H9 (cell line): ENCODE data around the gene RGS8. TPM values are rescaled to one million over a fixed set of nuclear protein-coding genes. Genes with fewer than 3 reads are reported as not detected.

Source experiments
- DNase-seq: peaks from one replicate; pipeline ENCODE4 v3.0.0-alpha.2; 2017
- H2AFZ ChIP-seq: one replicate; pipeline ENCODE4 v1.6.1; 2013; ENCODE audit warnings: mild to moderate bottlenecking, low read length, control low read depth, moderate library complexity
- H2AK5ac ChIP-seq: 2 replicates; pipeline ENCODE4 v1.6.1; 2013; ENCODE audit warnings: low read length, control low read depth, mixed read lengths; ENCODE audit not compliant: insufficient read length
- H2BK120ac ChIP-seq: one replicate; pipeline ENCODE4 v1.6.1; 2013; ENCODE audit warnings: low read depth, mild to moderate bottlenecking, low read length, control low read depth, inconsistent platforms; ENCODE audit not compliant: poor library complexity, severe bottlenecking
- H2BK12ac ChIP-seq: 2 replicates; pipeline ENCODE4 v1.6.1; 2013; ENCODE audit warnings: low read length, control low read depth, mixed read lengths, low read depth; ENCODE audit not compliant: insufficient read length
- H2BK15ac ChIP-seq: 2 replicates; pipeline ENCODE4 v1.6.1; 2013; ENCODE audit warnings: low read depth, low read length, control low read depth
- H2BK20ac ChIP-seq: one replicate; pipeline ENCODE4 v1.6.1; 2013; ENCODE audit warnings: low read depth, mild to moderate bottlenecking, low read length, control low read depth, inconsistent platforms; ENCODE audit not compliant: poor library complexity, severe bottlenecking
- H2BK5ac ChIP-seq: 2 replicates; pipeline ENCODE4 v1.6.1; 2013; ENCODE audit warnings: low read length, control low read depth, mixed read lengths; ENCODE audit not compliant: insufficient read length
- H3K14ac ChIP-seq: 2 replicates; pipeline ENCODE4 v1.6.1; 2013; ENCODE audit warnings: low read length, control low read depth; ENCODE audit not compliant: insufficient read depth
- H3K18ac ChIP-seq: 2 replicates; pipeline ENCODE4 v1.6.1; 2013; ENCODE audit warnings: low read depth, mild to moderate bottlenecking, mixed read lengths, low read length, control low read depth; ENCODE audit not compliant: insufficient read length
- H3K23ac ChIP-seq: 2 replicates; pipeline ENCODE4 v1.6.1; 2013; ENCODE audit warnings: low read length, control low read depth, mixed read lengths, low read depth; ENCODE audit not compliant: insufficient read length
- H3K23me2 ChIP-seq: 2 replicates; pipeline ENCODE4 v1.6.1; 2013; ENCODE audit warnings: low read depth, mild to moderate bottlenecking, mixed read lengths, low read length, control low read depth; ENCODE audit not compliant: insufficient read length, poor library complexity, severe bottlenecking
- H3K27ac ChIP-seq: 2 replicates; pipeline ENCODE4 v1.5.1; 2013; ENCODE audit warnings: low read length, control low read depth, mixed read lengths, low read depth; ENCODE audit not compliant: insufficient read length
- H3K27me3 ChIP-seq: 2 replicates; pipeline ENCODE4 v1.6.1; 2013; ENCODE audit warnings: low read length, control low read depth, inconsistent platforms; ENCODE audit not compliant: insufficient read depth
- H3K4ac ChIP-seq: 2 replicates; pipeline ENCODE4 v1.6.1; 2013; ENCODE audit warnings: low read depth, mild to moderate bottlenecking, control low read depth, inconsistent platforms, low read length, moderate library complexity
- H3K4me1 ChIP-seq: 2 replicates; pipeline ENCODE4 v1.6.1; 2013; ENCODE audit warnings: low read length, control low read depth, inconsistent platforms; ENCODE audit not compliant: insufficient read depth
- H3K4me2 ChIP-seq: 2 replicates; pipeline ENCODE4 v1.6.1; 2013; ENCODE audit warnings: low read length, control low read depth, mixed read lengths; ENCODE audit not compliant: insufficient read length, insufficient read depth
- H3K56ac ChIP-seq: 2 replicates; pipeline ENCODE4 v1.6.1; 2013; ENCODE audit warnings: low read depth, mild to moderate bottlenecking, mixed read lengths, low read length, control low read depth; ENCODE audit not compliant: insufficient read length
- H3K79me1 ChIP-seq: 2 replicates; pipeline ENCODE4 v1.6.1; 2013; ENCODE audit warnings: low read depth, mild to moderate bottlenecking, moderate library complexity, low read length, control low read depth, inconsistent platforms; ENCODE audit not compliant: insufficient read depth, poor library complexity, severe bottlenecking
- H3K79me2 ChIP-seq: 2 replicates; pipeline ENCODE4 v1.6.1; 2013; ENCODE audit warnings: low read length, control low read depth, inconsistent platforms; ENCODE audit not compliant: insufficient read depth
- H3K9ac ChIP-seq: 2 replicates; pipeline ENCODE4 v1.6.1; 2013; ENCODE audit warnings: low read length, control low read depth, mixed read lengths; ENCODE audit not compliant: insufficient read length; ENCODE audit errors: extremely low read depth
- H3K9me3 ChIP-seq: one replicate; pipeline ENCODE4 v1.6.1; 2013; ENCODE audit warnings: low read depth, low read length, inconsistent platforms; ENCODE audit not compliant: control insufficient read depth
- H3T11ph ChIP-seq: one replicate; pipeline ENCODE4 v1.6.1; 2013; ENCODE audit warnings: mild to moderate bottlenecking, low read length, control low read depth, inconsistent platforms
- H4K20me1 ChIP-seq: one replicate; pipeline ENCODE4 v1.6.1; 2013; ENCODE audit not compliant: control insufficient read depth, insufficient read length, insufficient read depth
- H4K5ac ChIP-seq: 2 replicates; pipeline ENCODE4 v1.6.1; 2013; ENCODE audit warnings: low read depth, mild to moderate bottlenecking, mixed read lengths, low read length, control low read depth; ENCODE audit not compliant: insufficient read length
- H4K8ac ChIP-seq: replicated peaks from 2 replicates; pipeline ENCODE4 v1.6.1; 2013; ENCODE audit warnings: low read length, control low read depth, mixed read lengths, low read depth; ENCODE audit not compliant: insufficient read length
- H4K91ac ChIP-seq: 2 replicates; pipeline ENCODE4 v1.6.1; 2013; ENCODE audit warnings: low read depth, mild to moderate bottlenecking, moderate library complexity, mixed read lengths, low read length, control low read depth; ENCODE audit not compliant: insufficient read length
- H3K27ac Mint-ChIP-seq, 3 experiments: 2 replicates in 2 of 3; 3 replicates in 1 of 3; pipeline ENCODE4 v1.8.0; 2020 to 2021; ENCODE audit warnings: mixed read lengths in 3 of 3, mild to moderate bottlenecking in 1 of 3, moderate library complexity in 1 of 3
- H3K27me3 Mint-ChIP-seq: 2 replicates; pipeline ENCODE4 v1.8.0; 2021; ENCODE audit warnings: low read depth, mild to moderate bottlenecking, moderate library complexity, mixed read lengths
- H3K36me3 Mint-ChIP-seq, 3 experiments: 2 replicates in 2 of 3; 3 replicates in 1 of 3; pipeline ENCODE4 v1.8.0; 2020 to 2021; ENCODE audit warnings: low read depth in 3 of 3, mixed read lengths in 3 of 3; ENCODE audit not compliant: insufficient read depth in 1 of 3
- H3K4me1 Mint-ChIP-seq, 2 experiments: 2 replicates each; pipeline ENCODE4 v1.8.0; 2020; ENCODE audit warnings: mixed read lengths in 2 of 2
- H3K4me3 Mint-ChIP-seq, 2 experiments: 2 replicates in 1 of 2; 3 replicates in 1 of 2; pipeline ENCODE4 v1.8.0; 2020 to 2021; ENCODE audit warnings: mild to moderate bottlenecking in 2 of 2, mixed read lengths in 2 of 2, moderate library complexity in 1 of 2
- H3K9me3 Mint-ChIP-seq, 2 experiments: 2 replicates in 1 of 2; 3 replicates in 1 of 2; pipeline ENCODE4 v1.8.0; 2020; ENCODE audit warnings: mild to moderate bottlenecking in 2 of 2, mixed read lengths in 2 of 2, moderate library complexity in 1 of 2
- CTCF ChIP-seq: fragments of 200-600 bp; sonication (generic); conservative IDR thresholded peaks from 3 replicates; pipeline ENCODE4 v1.8.0; 2021; ENCODE audit warnings: antibody characterized with exemption, mild to moderate bottlenecking
- WGBS: extraction: QIAGEN DNeasy Blood & Tissue Kit; methylation state at CpG from one replicate; pipeline ENCODE4 v1.1.7; 2013; ENCODE audit warnings: missing lambda C conversion rate, low lambda C conversion rate, mixed read lengths; ENCODE audit not compliant: insufficient read length; ENCODE audit errors: extremely low coverage; 5-methylcytosine and 5-hydroxymethylcytosine counted together
- total RNA-seq: library from RNA; stranded (reverse); gene quantifications from 2 replicates; pipeline ENCODE4 v1.2.1, GENCODE V29; 2021

RGS8 gene
- total RNA-seq, 1 experiment from 2014 or later = not detected

- no peak overlapping the region for H2BK120ac ChIP-seq
- peaks cover 14% of the 10 kb centered on the region; the same call in 1 of the 2 replicates for H3K4me1 ChIP-seq
- H3K27me3 Mint-ChIP-seq = peaks cover 32% of the 10 kb centered on the region
- no peaks in the 10 kb centered on the region for H3K9me3 Mint-ChIP-seq
- H2BK12ac ChIP-seq = no peak overlapping the region
- H3K36me3 Mint-ChIP-seq = no peaks in the 10 kb centered on the region
- no peak overlapping the region for H2BK20ac ChIP-seq
- no peaks in the 10 kb centered on the region for H3K23me2 ChIP-seq
- H3K9me3 ChIP-seq = no peaks in the 10 kb centered on the region
- H2BK5ac ChIP-seq = no peak overlapping the region
- no peak overlapping the region for H3T11ph ChIP-seq
- no peak overlapping the region for H3K9ac ChIP-seq
- no peak overlapping the region for H3K4ac ChIP-seq
- peaks cover 48 to 56% of the 10 kb centered on the region in 2 experiments for H3K4me1 Mint-ChIP-seq
- no peak for TF ChIP-seq CTCF
- H3K23ac ChIP-seq = no peak overlapping the region
- no peak overlapping the region for H4K8ac ChIP-seq
- H2BK15ac ChIP-seq = no peak overlapping the region
- H2AK5ac ChIP-seq = no peak overlapping the region
- no peak overlapping the region; a peak in 1 of 5 replicates for H3K4me3 Mint-ChIP-seq
- no CpG with 5 or more reads among the region's 4 CpGs for WGBS
- H3K56ac ChIP-seq = no peak overlapping the region
- H3K27ac Mint-ChIP-seq = no peak overlapping the region; a peak in 1 of 7 replicates
- DNase-seq = no peak
- no peak overlapping the region for H4K91ac ChIP-seq
- no peaks in the 10 kb centered on the region for H3K27me3 ChIP-seq
- H3K79me2 ChIP-seq = no peaks in the 10 kb centered on the region
- no peaks in the 10 kb centered on the region for H3K79me1 ChIP-seq
- H3K27ac ChIP-seq = no peak overlapping the region
- H3K18ac ChIP-seq = peak overlapping the region; percentile 5
- H2AFZ ChIP-seq = no peak overlapping the region
- no peak overlapping the region for H3K14ac ChIP-seq
- H4K5ac ChIP-seq = no peak overlapping the region
- no peak overlapping the region for H3K4me2 ChIP-seq
- H4K20me1 ChIP-seq = no peaks in the 10 kb centered on the region
Measured at GRCh38 chr1:182669266-182669665, 15.1 kb downstream of the RGS8 start.
